GM18526 (cell line): ENCODE results near the gene KRTAP5-3.

Experiments used
- POLR2A ChIP-seq: IDR thresholded peaks from 3 replicates; pipeline ENCODE4 v1.6.1; 2011; ENCODE audit not compliant: insufficient read length; ENCODE audit errors: extremely low read depth

KRTAP5-3 gene

GRCh38 chr11:1647901-1648652, 39.8 kb upstream of the KRTAP5-3 start:
- TF ChIP-seq POLR2A: no peak

GRCh38 chr11:1645357-1645821, 37.1 kb upstream of the KRTAP5-3 start:
- TF ChIP-seq POLR2A: no peak

GRCh38 chr11:1644601-1645356, 36.5 kb upstream of the KRTAP5-3 start:
- TF ChIP-seq POLR2A: no peak

GRCh38 chr11:1643146-1643690, 35.0 kb upstream of the KRTAP5-3 start:
- no peak for TF ChIP-seq POLR2A

- TF ChIP-seq POLR2A: no peak
Observed at GRCh38 chr11:1642288-1643145, 34.3 kb upstream of the KRTAP5-3 start.

- TF ChIP-seq POLR2A: no peak
Observed at GRCh38 chr11:1641096-1641495, 32.8 kb upstream of the KRTAP5-3 start.

- TF ChIP-seq POLR2A: no peak
Observed at GRCh38 chr11:1640076-1640946, 32.0 kb upstream of the KRTAP5-3 start.

- no peak for TF ChIP-seq POLR2A
Observed at GRCh38 chr11:1639666-1640065, 31.4 kb upstream of the KRTAP5-3 start.

GRCh38 chr11:1639102-1639620, 30.9 kb upstream of the KRTAP5-3 start:
- TF ChIP-seq POLR2A: no peak

GRCh38 chr11:1638344-1638743, 30.1 kb upstream of the KRTAP5-3 start:
- no peak for TF ChIP-seq POLR2A

- TF ChIP-seq POLR2A: no peak
Observed at GRCh38 chr11:1637628-1638027, 29.4 kb upstream of the KRTAP5-3 start.

GRCh38 chr11:1636291-1636950, 28.2 kb upstream of the KRTAP5-3 start:
- no peak for TF ChIP-seq POLR2A

- no peak for TF ChIP-seq POLR2A
Observed at GRCh38 chr11:1633864-1634263, 25.6 kb upstream of the KRTAP5-3 start.

- TF ChIP-seq POLR2A: no peak
Observed at GRCh38 chr11:1632053-1632714, 23.9 kb upstream of the KRTAP5-3 start.
